Measurements from ENCODE around the gene GNG14.
A peak's percentile ranks its signal among the peaks of the same experiment; 100 is the strongest.
"Not testable (repeated sequence)": the region's sequence is repeated elsewhere in the genome, so short reads cannot be mapped to it uniquely, and the experiment has no call there.

GNG14 gene

GRCh38 chr19:12696366-12697335 lies 8.9 kb downstream of the GNG14 start, which contains the start of gene FBXW9:
Gene FBXW9, minus strand, starts transcription at chr19:12696631. Its CDS starts 50 bp downstream, at chr19:12696581.
- peak; percentile 95 to 96 for DNase-seq (ENCODE audit: low read depth in 2 of 2)

- not testable (repeated sequence) for DNase-seq (ENCODE audit: low read depth in 2 of 2)
Measured at GRCh38 chr19:12697425-12697824, 9.6 kb downstream of the GNG14 start.

DNA sequence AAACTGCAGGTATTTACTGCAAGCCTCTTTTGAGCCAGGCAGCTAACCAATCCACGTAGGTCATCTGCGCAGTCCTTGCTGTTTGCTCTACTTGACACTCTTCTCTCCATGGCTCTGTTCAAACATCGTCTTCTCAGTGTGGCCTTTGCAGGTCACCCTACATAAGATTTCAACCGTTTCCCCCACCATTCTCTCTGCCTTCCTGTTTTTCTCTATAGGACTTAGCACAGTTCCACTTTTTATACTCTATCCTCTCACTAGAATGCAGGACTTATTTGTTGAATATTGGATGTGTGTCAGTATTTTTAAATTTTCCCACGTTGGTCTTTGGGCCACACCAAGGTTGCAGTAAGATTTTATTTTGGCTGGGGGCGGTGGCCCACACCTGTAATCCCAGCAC lies 10.3 kb downstream of the GNG14 start:
- DNase-seq (ENCODE audit: low read depth in 2 of 2), result no peak

GRCh38 chr19:12701596-12702282 lies 13.9 kb downstream of the GNG14 start:
- no peak for DNase-seq (ENCODE audit: low read depth in 2 of 2)

DNA sequence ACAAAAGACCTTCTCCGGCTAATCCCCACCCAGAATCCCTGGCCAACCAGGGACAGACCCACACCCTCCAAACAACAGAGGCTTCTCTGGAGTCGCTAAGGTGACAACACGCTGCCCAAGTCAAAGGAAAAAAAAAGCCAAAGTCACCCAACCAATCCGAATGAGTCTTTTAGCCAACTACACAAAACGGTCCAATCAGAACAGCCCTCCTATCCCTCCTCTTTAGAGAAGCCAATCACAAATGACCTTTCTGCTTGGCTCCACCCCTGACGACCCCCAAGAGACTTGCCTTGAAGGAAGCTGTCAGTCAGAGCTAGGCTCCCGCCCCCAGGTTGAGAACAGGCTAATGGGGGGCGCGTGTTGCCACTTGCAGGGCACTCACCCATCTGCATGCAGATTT lies 15.2 kb downstream of the GNG14 start:
- no peak for DNase-seq (ENCODE audit: low read depth in 2 of 2)

- DNase-seq (ENCODE audit: low read depth in 2 of 2), result no peak
Measured at GRCh38 chr19:12705169-12705568, 17.4 kb downstream of the GNG14 start.

GRCh38 chr19:12705654-12706331 lies 18.0 kb downstream of the GNG14 start:
- DNase-seq (ENCODE audit: low read depth in 2 of 2), result no peak

DNA sequence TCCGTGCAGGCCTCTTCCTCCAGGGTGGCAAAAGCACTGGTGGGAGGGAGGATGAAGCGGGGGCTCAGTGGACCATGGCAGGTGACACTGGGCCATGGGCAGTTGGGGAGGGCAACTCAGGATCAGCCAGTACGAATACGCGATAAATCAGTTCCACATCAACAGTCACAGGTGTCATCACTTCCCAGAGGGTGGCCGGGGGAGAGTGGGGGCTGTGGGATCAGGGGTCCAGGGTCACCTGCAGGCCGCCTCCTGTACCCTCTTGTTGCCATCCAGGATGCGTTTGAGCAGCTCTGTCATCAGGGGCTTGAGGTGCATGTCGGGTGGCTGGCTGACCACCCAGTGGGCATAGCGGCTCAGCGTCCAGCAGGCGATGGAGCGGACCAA lies 18.5 kb downstream of the GNG14 start:
- DNase-seq (ENCODE audit: low read depth in 2 of 2), result no peak

DNA sequence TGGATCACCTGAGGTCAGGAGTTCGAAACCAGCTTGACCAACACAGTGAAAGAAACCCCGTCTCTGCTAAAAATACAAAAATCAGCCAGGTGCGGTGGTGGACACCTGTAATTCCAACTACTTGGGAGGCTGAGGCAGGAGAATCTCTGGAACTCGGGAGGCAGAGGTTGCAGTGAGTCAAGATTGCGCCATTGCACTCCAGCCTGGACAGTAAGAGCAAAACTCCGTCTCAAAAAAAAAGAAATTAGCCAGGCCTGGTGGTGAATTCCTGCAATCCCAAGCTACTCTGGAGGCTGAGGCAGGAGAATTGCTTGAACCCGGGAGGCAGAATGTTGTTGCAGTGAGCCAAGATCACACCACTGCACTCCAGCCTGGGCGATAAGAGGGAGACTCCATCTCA lies 20.8 kb downstream of the GNG14 start:
- no peak for DNase-seq (ENCODE audit: low read depth in 2 of 2)

DNA sequence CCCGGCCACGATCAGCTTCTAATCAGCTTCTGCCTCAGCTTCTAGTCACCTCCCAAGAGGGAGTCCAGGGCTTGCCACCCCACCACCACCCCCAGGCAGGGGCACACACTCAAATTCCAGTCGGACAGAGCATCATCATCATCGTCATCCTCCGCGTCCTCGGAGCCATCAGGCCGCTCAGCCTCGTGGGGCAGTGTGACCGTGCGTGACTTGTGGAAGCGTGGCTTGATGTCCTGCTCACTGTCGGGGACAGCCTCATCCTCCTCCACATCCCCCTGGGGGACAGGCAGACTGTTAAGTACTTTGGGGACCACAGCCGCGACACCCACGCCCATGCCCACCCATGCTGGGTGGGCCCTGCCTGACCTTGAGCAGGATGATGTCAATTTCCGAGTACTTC lies 23.4 kb downstream of the GNG14 start:
- DNase-seq (ENCODE audit: low read depth in 2 of 2), result no peak

DNA sequence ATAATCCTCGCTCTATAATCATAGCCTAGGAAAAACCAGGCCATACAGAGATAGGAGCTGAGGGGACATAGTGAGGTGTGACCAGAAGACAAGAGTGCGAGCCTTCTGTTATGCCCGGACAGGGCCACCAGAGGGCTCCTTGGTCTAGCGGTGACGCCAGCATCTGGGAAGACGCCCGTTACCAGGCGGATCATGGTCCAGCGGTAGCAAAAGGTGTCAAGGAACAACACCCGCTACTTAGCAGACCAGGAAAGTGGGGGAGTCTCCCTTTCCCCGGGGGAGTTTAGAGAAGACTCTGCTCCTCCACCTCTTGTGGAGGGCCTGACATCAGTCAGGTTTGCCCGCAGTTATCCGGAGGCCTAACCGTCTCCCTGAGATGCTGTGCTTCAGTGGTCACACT lies 24.3 kb downstream of the GNG14 start:
- not testable (repeated sequence) for DNase-seq (ENCODE audit: low read depth in 2 of 2)

- not testable (repeated sequence) for DNase-seq (ENCODE audit: low read depth in 2 of 2)
Measured at GRCh38 chr19:12713304-12713703, 25.5 kb downstream of the GNG14 start.

DNA sequence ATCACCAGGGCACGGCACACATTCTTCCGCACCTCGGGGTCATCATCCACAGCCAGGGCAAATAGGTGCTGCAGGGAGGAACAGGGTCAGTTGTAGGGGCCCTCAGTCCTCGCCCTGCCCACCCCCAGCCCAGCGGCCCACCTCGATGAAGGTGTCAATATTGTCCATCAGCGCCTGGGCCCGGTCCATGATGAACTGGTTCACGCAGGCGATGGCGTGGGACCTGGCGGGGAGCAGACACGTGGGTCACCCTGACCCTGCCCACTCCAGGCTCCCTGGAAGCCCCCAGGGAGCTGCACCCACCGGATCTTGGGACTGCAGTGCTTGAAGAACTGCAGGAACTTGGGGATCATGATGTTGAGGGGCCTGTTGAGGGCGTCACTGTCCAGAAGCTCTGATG lies 27.3 kb downstream of the GNG14 start:
- DNase-seq (ENCODE audit: low read depth in 2 of 2), result no peak

DNA sequence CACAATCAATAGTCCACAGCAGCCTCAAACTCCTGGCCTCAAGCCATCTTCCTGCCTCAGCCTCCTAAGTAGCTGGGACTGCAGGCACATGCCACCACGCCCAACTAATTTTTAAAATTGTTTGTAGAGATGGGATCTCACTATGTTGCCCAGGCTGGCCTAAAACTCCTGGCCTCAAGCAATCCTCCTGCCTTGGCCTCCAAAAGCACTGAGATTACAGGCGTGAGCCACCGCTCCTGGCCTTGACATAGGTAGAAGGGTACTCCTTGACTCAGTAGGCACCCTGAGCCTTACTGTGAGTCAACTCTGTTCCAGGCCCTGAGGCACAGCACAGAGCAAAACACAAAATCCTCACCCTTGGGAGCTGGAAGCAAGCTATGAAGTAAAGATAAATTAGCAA lies 28.1 kb downstream of the GNG14 start:
- DNase-seq (ENCODE audit: low read depth in 2 of 2), result no peak

- no peak for DNase-seq (ENCODE audit: low read depth in 2 of 2)
Measured at GRCh38 chr19:12720296-12720695, 32.5 kb downstream of the GNG14 start.

DNA sequence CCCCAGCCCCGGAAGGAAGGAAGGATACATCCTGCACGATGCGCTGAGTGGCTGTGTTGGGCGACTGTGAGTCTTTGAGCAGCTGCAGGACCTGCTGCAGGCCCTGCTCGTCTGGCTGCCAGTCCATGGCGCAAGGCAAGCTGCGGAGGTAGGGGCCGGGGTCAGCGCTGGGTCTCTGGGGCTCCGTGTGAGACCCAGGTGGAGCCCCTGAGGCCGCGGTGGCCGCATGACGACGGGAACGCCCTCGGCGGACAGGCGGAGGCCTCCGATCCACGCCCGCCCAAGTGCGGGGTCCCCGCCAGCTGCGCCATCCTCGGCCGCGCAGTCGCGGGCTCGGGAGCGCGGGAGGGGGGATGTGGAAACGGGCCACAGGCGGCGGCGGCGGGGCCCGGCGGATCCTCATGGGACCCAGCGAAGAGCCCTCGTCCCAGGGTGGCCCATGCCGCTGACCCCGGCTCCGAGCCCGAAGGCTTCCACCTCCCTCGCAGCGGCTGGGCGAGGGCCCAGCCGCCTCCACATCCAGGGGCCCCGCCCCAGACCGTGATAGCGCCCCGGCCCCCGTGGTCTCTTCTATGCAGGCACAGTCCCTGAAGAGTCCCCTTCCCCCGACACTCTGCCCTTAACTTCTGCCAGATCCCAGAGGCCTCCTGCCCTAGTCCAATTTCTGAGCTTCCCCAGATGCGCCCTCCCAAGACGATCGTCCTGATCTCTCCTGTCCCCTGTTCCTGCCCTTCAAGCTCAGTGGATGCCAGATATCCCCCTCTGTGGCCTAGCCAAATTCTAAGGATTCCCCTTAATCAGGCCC lies 33.3 kb downstream of the GNG14 start:
- DNase-seq (ENCODE audit: low read depth in 2 of 2), result no peak

GRCh38 chr19:12721656-12722565 lies 34.1 kb downstream of the GNG14 start:
- DNase-seq (ENCODE audit: low read depth in 2 of 2), result peak in 1 of 2 donors; percentile 37

DNA sequence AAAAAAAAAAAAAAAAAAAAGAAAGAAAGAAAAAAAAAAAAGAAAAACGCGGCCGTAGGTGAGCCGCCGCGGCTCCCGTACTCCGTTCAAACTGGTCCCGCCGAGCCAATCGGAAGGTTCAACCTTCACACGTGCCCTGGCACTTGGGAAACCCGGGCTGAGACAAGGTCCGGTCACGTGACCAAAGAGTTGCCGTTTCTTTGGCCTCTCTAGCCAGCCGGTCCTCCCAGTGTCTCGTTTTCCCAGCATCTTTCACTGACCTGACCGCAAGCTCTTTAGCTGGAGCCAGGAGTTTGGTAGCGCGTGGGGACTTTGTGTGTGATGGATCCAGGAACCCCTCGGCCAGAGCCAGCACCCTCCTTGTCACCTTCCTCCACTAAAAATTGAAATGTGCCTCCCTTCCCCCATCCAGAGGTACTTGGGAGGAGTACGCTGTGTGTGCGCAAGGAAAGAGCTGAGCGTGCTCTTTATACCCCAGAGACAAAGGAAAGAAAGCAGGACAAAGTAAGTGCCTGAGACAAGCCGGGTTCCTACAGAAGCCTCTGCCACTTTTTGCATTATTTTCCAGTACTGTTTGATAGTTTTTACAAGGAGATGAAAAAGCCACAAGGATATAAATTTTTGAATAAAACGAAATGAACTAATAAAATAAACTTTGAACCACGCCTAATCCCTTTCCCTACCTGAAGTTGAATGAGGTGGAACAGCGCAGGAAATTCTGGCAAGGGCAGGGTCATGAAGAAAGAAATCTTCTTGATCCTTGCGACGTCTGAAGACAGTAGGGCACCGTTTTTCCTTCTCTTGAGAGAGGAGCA lies 35.0 kb downstream of the GNG14 start:
- DNase-seq (ENCODE audit: low read depth in 2 of 2), result peak; percentile 91 to 93

DNA sequence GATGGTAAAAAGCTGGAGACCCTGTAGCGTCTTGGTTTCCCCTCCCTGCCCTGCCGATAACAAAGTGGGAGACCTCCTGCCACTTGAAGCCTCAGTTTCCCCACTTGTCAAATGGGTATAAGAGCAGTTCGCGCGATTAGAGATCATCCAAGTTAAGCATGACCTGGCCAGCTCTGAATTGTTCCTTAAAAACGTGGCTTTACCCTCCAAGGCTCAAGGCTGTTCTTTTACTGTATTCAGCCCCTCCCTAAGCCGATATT lies 35.5 kb downstream of the GNG14 start:
- DNase-seq (ENCODE audit: low read depth in 2 of 2), result no peak

All from stimulated activated CD4-positive, alpha-beta T cell treated with anti-CD3 and anti-CD28 coated beads, Interleukin-15, amount 100 ng/mL, for 48 hours (primary cell).